Measurements from ENCODE around the gene COMT.

Gene COMT

GRCh38 chr22:19910180-19910744 is 31.3 kb upstream of the COMT start:
- no peak for DNase-seq (ENCODE audit: extremely low read depth, low read depth)
- no peak for TF ChIP-seq CTCF (IDR thresholded peaks at IDR 0.05; ENCODE audit: low read depth, low read length)

GRCh38 chr22:19911540-19912270 is 29.9 kb upstream of the COMT start:
- no peak for TF ChIP-seq CTCF (IDR thresholded peaks at IDR 0.05; ENCODE audit: low read depth, low read length)
- DNase-seq (ENCODE audit: extremely low read depth, low read depth): no peak

GRCh38 chr22:19912271-19912999 is 29.1 kb upstream of the COMT start:
- no peak; the same call in 1 of the 2 replicates for TF ChIP-seq CTCF (IDR thresholded peaks at IDR 0.05; ENCODE audit: low read depth, low read length)
- no peak for DNase-seq (ENCODE audit: extremely low read depth, low read depth)

GRCh38 chr22:19913337-19913936 is 28.1 kb upstream of the COMT start:
- no peak for TF ChIP-seq CTCF (IDR thresholded peaks at IDR 0.05; ENCODE audit: low read depth, low read length)
- DNase-seq (ENCODE audit: extremely low read depth, low read depth): no peak

- no peak for TF ChIP-seq CTCF (IDR thresholded peaks at IDR 0.05; ENCODE audit: low read depth, low read length)
- no peak for DNase-seq (ENCODE audit: extremely low read depth, low read depth)
Observed at GRCh38 chr22:19914201-19914943, 27.2 kb upstream of the COMT start.

- TF ChIP-seq CTCF (IDR thresholded peaks at IDR 0.05; ENCODE audit: low read depth, low read length): no peak
- no peak for DNase-seq (ENCODE audit: extremely low read depth, low read depth)
Observed at GRCh38 chr22:19915287-19915954, 26.2 kb upstream of the COMT start.
